IgD-negative memory B cell (primary cell): ENCODE measurements around the gene ADCY4. TPM values are rescaled to one million over a fixed set of nuclear protein-coding genes. Genes with fewer than 3 reads are reported as not detected.
A peak's percentile ranks its signal among the peaks of the same experiment; 100 is the strongest.

ENCODE experiments used
- H3K27ac Mint-ChIP-seq, 3 donors: one replicate each; pipeline ENCODE4 v1.8.0; 2020 to 2022; ENCODE audit warnings: mild to moderate bottlenecking in 3 of 3, mixed read lengths in 3 of 3, moderate library complexity in 1 of 3
- H3K27me3 Mint-ChIP-seq: one replicate; pipeline ENCODE4 v1.8.0; 2021; ENCODE audit warnings: mixed read lengths
- H3K36me3 Mint-ChIP-seq: one replicate; pipeline ENCODE4 v1.8.0; 2020; ENCODE audit warnings: mild to moderate bottlenecking, mixed read lengths
- H3K4me1 Mint-ChIP-seq, 3 donors: one replicate each; pipeline ENCODE4 v1.8.0; 2020 to 2022; ENCODE audit warnings: mixed read lengths in 3 of 3, mild to moderate bottlenecking in 1 of 3
- H3K4me3 Mint-ChIP-seq, 4 donors: one replicate each; pipeline ENCODE4 v1.8.0; 2020 to 2022; ENCODE audit warnings: mild to moderate bottlenecking in 4 of 4, mixed read lengths in 4 of 4, moderate library complexity in 3 of 4
- H3K9me3 Mint-ChIP-seq, 3 donors: one replicate each; pipeline ENCODE4 v1.8.0; 2020 to 2021; ENCODE audit warnings: mixed read lengths in 3 of 3, mild to moderate bottlenecking in 1 of 3
- polyA plus RNA-seq: library from polyadenylated mRNA; unstranded; fragments of 300-500 nt; fragmentation: Illumina TruSeq; gene quantifications from one replicate; pipeline ENCODE4 v1.2.3, GENCODE V29; 2021

The ADCY4 gene
- polyA plus RNA-seq, 1 donor from 2014 or later: 0.75 TPM

- no peaks in the 10 kb centered on the region for H3K9me3 Mint-ChIP-seq
- H3K27ac Mint-ChIP-seq: peak overlapping the region in 2 of 3 donors; percentile 21 to 62
- H3K4me1 Mint-ChIP-seq: peaks cover 18 to 22% (median 20%) of the 10 kb centered on the region in 3 donors
- peaks cover 14% of the 10 kb centered on the region for H3K27me3 Mint-ChIP-seq
- peak overlapping the region in 1 of 4 donors; percentile 74 for H3K4me3 Mint-ChIP-seq
- no peaks in the 10 kb centered on the region for H3K36me3 Mint-ChIP-seq
These were observed 35.2 kb upstream of the ADCY4 start for GRCh38 chr14:24369907-24370687.

DNA sequence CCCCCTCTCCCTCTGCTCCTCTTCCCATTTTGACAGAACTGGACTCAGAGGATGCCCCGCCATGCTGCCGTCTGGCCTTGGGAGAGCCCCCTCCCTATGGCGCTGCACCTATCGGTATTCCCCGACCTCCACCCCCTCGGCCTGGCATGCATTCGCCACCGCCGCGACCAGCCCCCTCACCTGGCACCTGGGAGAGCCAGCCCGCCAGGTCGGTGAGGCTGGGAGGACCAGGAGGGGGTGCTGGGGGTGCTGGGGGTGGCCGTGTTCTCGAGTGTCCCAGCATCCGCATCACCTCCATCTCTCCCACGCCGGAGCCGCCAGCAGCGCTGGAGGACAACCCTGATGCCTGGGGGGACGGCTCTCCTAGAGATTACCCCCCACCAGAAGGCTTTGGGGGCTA lies 34.6 kb upstream of the ADCY4 start:
- peak overlapping the region in 1 of 3 donors; percentile 64 for H3K27ac Mint-ChIP-seq
- peak overlapping the region in 2 of 4 donors; percentile 76 to 88 for H3K4me3 Mint-ChIP-seq
- peaks cover 21 to 23% (median 22%) of the 10 kb centered on the region in 3 donors for H3K4me1 Mint-ChIP-seq
- H3K9me3 Mint-ChIP-seq: no peaks in the 10 kb centered on the region
- H3K27me3 Mint-ChIP-seq: peaks cover 16% of the 10 kb centered on the region
- H3K36me3 Mint-ChIP-seq: no peaks in the 10 kb centered on the region

GRCh38 chr14:24368562-24369252 lies 33.8 kb upstream of the ADCY4 start:
- Mint-ChIP-seq H3K4me3 (peak overlapping the region in 3 of 4 donors; percentile 66 to 88 (median 76)), H3K27me3 (peaks cover 16% of the 10 kb centered on the region)

GRCh38 chr14:24368212-24368561 lies 33.3 kb upstream of the ADCY4 start:
- Mint-ChIP-seq H3K27ac (peak overlapping the region in 1 of 3 donors; percentile 27), H3K4me1 (peaks cover 21 to 23% (median 22%) of the 10 kb centered on the region in 3 donors), H3K9me3 (no peaks in the 10 kb centered on the region), H3K27me3 (peaks cover 16% of the 10 kb centered on the region), H3K4me3 (peak overlapping the region in 3 of 4 donors; percentile 66 to 94 (median 76)), H3K36me3 (no peaks in the 10 kb centered on the region)

More at GRCh38 chr14:24368562-24369252, 33.8 kb upstream of the ADCY4 start:
- Mint-ChIP-seq H3K27ac (peak overlapping the region in 1 of 3 donors; percentile 64), H3K9me3 (no peaks in the 10 kb centered on the region), H3K36me3 (no peaks in the 10 kb centered on the region), H3K4me1 (peaks cover 21 to 23% (median 22%) of the 10 kb centered on the region in 3 donors)

DNA sequence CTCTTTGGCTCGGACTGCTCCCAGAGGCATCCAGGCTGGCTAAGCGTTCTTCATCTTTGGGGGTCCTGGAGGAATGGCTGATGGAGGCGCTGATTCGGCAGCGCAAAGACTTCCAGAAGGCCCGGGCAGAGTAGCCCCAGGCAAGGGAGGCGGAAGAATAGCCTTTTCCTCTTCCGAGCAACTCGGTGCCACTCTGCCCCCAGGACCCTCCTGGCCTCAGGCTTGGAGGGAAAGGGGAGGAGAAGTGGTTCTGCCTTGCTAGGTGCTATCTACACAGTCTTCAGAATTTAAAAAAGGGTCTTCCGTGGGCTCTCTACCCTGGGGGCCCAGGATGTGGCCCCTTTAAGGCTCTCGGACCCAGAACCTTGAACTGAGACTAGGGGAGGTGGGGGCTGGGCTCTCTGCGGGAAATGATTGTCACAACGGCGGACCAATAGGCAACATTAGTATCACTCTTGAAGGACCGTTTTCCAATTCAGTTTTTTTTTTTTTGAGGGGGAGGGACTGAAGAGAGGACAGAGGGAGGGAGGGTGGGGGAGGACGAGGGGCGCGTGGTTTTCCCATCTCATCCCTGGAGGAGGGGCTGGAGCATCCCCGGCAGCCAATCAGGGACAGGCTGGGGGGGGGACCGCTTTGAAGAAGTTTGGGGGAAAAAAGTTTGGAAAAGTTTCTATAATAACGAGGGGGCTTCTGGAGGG lies 32.8 kb upstream of the ADCY4 start, which contains the start of gene NFATC4:
Gene NFATC4, plus strand, starts transcription at position 671 of the 698 bp plus-strand sequence. CDS start 157 bp downstream, outside the sequence.
- H3K36me3 Mint-ChIP-seq: no peaks in the 10 kb centered on the region
- no peaks in the 10 kb centered on the region for H3K9me3 Mint-ChIP-seq
- H3K4me1 Mint-ChIP-seq: peaks cover 21 to 23% (median 22%) of the 10 kb centered on the region in 3 donors
- H3K4me3 Mint-ChIP-seq: peak within 1 kb of the TSS; percentile 79 to 94 (median 92)
- H3K27me3 Mint-ChIP-seq: peaks cover 16% of the 10 kb centered on the region
- peak within 1 kb of the TSS; percentile 78 to 99 (median 96) for H3K27ac Mint-ChIP-seq

GRCh38 chr14:24366721-24367513 lies 32.0 kb upstream of the ADCY4 start:
- Mint-ChIP-seq H3K36me3 (no peaks in the 10 kb centered on the region), H3K27ac (peak overlapping the region; percentile 71 to 99 (median 96)), H3K4me3 (peak overlapping the region; percentile 79 to 94 (median 92)), H3K27me3 (peaks cover 19% of the 10 kb centered on the region), H3K9me3 (no peaks in the 10 kb centered on the region), H3K4me1 (peaks cover 21 to 23% (median 22%) of the 10 kb centered on the region in 3 donors)

- Mint-ChIP-seq H3K27me3 (peaks cover 24% of the 10 kb centered on the region), H3K36me3 (no peaks in the 10 kb centered on the region), H3K9me3 (no peaks in the 10 kb centered on the region), H3K4me1 (peaks cover 21 to 23% (median 22%) of the 10 kb centered on the region in 3 donors), H3K4me3 (peak overlapping the region; percentile 79 to 94 (median 92)), H3K27ac (peak overlapping the region in 2 of 3 donors; percentile 96 to 99)
These were observed 31.5 kb upstream of the ADCY4 start for GRCh38 chr14:24366413-24366720.

GRCh38 chr14:24365600-24366412 lies 30.9 kb upstream of the ADCY4 start:
- Mint-ChIP-seq H3K27me3 (peaks cover 24% of the 10 kb centered on the region), H3K9me3 (no peaks in the 10 kb centered on the region), H3K36me3 (no peaks in the 10 kb centered on the region), H3K4me1 (peaks cover 21 to 23% (median 22%) of the 10 kb centered on the region in 3 donors), H3K27ac (peak overlapping the region; percentile 47 to 96 (median 91)), H3K4me3 (peak overlapping the region; percentile 79 to 94 (median 91))

- Mint-ChIP-seq H3K27ac (no peak overlapping the region), H3K9me3 (no peaks in the 10 kb centered on the region), H3K4me1 (peaks cover 21 to 23% (median 22%) of the 10 kb centered on the region in 3 donors), H3K4me3 (no peak overlapping the region), H3K27me3 (peaks cover 25% of the 10 kb centered on the region), H3K36me3 (no peaks in the 10 kb centered on the region)
These were observed 30.0 kb upstream of the ADCY4 start for GRCh38 chr14:24364841-24365240.

DNA sequence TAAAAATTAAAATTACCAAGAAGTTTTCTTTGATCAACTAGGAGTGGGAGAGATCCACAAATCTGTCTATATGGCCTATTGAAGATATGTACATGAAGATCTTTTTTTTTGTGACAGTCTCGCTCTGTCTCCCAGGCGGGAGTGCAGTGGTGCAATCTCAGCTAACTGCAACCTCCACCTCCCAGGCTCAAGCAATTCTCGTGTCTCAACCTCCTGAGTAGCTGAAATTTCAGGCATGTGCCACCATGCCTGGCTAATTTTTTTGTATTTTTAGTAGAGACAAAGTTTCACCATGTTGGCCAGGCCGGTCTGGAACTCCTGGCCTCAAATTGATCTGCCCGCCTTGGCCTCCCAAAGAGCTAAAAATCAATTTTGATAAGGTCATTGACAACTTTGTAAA lies 28.5 kb upstream of the ADCY4 start:
- H3K9me3 Mint-ChIP-seq: no peaks in the 10 kb centered on the region
- H3K4me3 Mint-ChIP-seq: no peak overlapping the region
- peaks cover 19 to 23% (median 21%) of the 10 kb centered on the region in 3 donors for H3K4me1 Mint-ChIP-seq
- no peaks in the 10 kb centered on the region for H3K36me3 Mint-ChIP-seq
- H3K27me3 Mint-ChIP-seq: peaks cover 25% of the 10 kb centered on the region
- no peak overlapping the region for H3K27ac Mint-ChIP-seq

DNA sequence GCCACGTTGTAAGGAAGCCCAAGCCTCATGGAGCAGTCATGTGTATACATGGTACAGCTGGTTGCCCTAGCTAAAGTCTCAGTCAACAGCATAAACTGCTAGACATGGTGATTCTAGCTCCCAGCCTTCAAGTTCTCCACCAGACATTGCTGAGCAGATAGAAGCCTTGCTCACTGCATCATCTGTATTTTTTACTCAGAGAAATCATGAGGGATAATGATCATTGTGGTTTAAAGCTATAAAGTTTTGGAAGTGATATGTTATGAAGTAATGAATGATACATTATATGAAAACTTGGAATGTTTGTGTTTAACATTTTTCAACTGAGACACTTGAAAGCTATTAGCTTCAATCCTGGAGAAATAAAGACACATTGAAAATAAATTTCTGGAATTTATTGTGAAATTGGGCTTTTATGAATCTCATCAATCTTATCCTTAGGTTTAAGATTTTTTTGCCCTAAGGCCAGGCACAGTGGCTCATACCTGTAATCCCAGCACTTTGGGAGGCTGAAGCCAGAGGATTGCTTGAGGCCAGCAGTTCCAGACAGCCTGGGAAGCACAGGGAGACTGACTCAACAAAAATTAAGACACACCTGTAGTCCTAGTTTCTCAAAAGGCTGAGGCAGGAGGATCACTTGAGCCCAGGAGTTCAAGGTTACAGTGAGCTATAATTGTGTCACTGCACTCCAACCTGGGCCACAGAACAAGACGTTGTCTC lies 27.5 kb upstream of the ADCY4 start:
- Mint-ChIP-seq H3K27ac (no peak overlapping the region), H3K4me1 (peaks cover 15 to 18% (median 17%) of the 10 kb centered on the region in 3 donors), H3K4me3 (no peak overlapping the region), H3K36me3 (no peaks in the 10 kb centered on the region), H3K27me3 (peaks cover 23% of the 10 kb centered on the region), H3K9me3 (no peaks in the 10 kb centered on the region)

DNA sequence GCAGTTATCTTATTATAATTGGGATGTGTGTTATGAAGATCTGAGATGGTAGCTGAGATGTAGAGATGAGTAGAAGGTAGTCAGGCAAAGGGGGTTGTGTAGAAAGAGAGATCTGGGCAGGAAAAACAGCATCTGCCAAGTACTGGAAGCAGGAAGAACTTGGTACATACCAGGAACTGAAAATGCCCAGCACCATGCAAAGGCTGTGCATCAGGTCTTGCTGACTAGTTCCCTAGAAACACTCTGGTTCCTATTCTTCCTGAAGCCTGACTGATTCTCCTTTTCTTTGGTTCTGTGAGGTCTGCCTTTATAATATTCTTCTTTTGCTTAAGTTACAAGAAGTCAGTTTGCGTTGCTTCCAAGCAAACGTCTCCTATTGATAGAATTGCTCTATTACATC lies 26.5 kb upstream of the ADCY4 start:
- H3K36me3 Mint-ChIP-seq: no peaks in the 10 kb centered on the region
- no peaks in the 10 kb centered on the region for H3K9me3 Mint-ChIP-seq
- peaks cover 25% of the 10 kb centered on the region for H3K27me3 Mint-ChIP-seq
- no peak overlapping the region for H3K4me3 Mint-ChIP-seq
- H3K27ac Mint-ChIP-seq: no peak overlapping the region
- peaks cover 11 to 12% (median 11%) of the 10 kb centered on the region in 3 donors for H3K4me1 Mint-ChIP-seq

GRCh38 chr14:24360281-24360680 lies 25.4 kb upstream of the ADCY4 start:
- Mint-ChIP-seq H3K36me3 (no peaks in the 10 kb centered on the region), H3K27me3 (peaks cover 17% of the 10 kb centered on the region), H3K9me3 (no peaks in the 10 kb centered on the region), H3K4me1 (peaks cover 3 to 4% (median 3%) of the 10 kb centered on the region in 3 donors), H3K27ac (no peak overlapping the region), H3K4me3 (no peak overlapping the region)
